ENCODE measurements around the gene ZBTB46.

DNA sequence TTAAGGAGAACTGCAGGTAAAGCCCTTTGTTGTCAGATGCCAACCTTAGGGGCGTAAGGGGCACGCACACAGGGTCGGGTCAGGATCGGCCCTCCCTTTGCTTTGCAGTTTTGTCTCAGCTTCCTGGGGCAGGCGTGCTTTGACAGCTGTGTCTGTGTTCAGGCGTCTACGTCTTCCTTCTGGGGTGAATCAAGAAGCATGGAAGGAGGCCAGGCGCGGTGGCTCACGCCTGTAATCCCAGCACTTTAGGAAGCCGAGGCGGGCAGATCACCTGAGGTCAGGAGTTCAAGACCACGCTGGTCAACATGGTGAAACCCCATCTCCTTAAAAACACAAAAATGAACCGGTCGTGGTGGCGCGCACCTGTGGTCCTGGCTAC lies 121.9 kb downstream of the ZBTB46 start:
- TF ChIP-seq, protein P1, sequence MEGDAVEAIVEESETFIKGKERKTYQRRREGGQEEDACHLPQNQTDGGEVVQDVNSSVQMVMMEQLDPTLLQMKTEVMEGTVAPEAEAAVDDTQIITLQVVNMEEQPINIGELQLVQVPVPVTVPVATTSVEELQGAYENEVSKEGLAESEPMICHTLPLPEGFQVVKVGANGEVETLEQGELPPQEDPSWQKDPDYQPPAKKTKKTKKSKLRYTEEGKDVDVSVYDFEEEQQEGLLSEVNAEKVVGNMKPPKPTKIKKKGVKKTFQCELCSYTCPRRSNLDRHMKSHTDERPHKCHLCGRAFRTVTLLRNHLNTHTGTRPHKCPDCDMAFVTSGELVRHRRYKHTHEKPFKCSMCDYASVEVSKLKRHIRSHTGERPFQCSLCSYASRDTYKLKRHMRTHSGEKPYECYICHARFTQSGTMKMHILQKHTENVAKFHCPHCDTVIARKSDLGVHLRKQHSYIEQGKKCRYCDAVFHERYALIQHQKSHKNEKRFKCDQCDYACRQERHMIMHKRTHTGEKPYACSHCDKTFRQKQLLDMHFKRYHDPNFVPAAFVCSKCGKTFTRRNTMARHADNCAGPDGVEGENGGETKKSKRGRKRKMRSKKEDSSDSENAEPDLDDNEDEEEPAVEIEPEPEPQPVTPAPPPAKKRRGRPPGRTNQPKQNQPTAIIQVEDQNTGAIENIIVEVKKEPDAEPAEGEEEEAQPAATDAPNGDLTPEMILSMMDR (conservative IDR thresholded peaks at IDR 0.05), result no peak
- TF ChIP-seq ZFX (IDR thresholded peaks at IDR 0.05), result no peak

All from C4-2B (cell line).